Measurements from ENCODE around the gene ZDHHC19. TPM values are rescaled to one million over a fixed set of nuclear protein-coding genes. Genes with fewer than 3 reads are reported as not detected.

Gene ZDHHC19
- total and polyA plus RNA-seq, 5 donors from 2014 or later = not detected

GRCh38 chr3:196194542-196194915 lies 16.7 kb downstream of the ZDHHC19 start:
- no peaks in the 10 kb centered on the region for H3K9me3 Mint-ChIP-seq
- DNase-seq (no peak), ATAC-seq (ENCODE audit: low read depth in 2 of 2) (no peak)
- Histone ChIP-seq H3K4me3 (ENCODE audit: low read depth, low read length) (no peak overlapping the region), H3K27ac (ENCODE audit: insufficient read depth, low read length, poor library complexity, severe bottlenecking) (no peak overlapping the region), H3K36me3 (ENCODE audit: control insufficient read depth, insufficient read depth, low read length) (no peaks in the 10 kb centered on the region), H3K27me3 (ENCODE audit: control insufficient read depth, insufficient read depth, low read length) (no peaks in the 10 kb centered on the region), H3K9me3 (ENCODE audit: control insufficient read depth in 2 of 2, low read length in 2 of 2) (no peaks in the 10 kb centered on the region), H3K4me1 (ENCODE audit: control insufficient read depth, insufficient read depth, low read length, poor library complexity, severe bottlenecking) (peaks cover 46% of the 10 kb centered on the region)
- no peaks in the 10 kb centered on the region for H3K27me3 Mint-ChIP-seq
- H3K36me3 Mint-ChIP-seq = no peaks in the 10 kb centered on the region
- peak overlapping the region in 1 of 3 donors; percentile 66 for H3K27ac Mint-ChIP-seq
- no peak overlapping the region for H3K4me3 Mint-ChIP-seq
- H3K4me1 Mint-ChIP-seq = peaks cover 0 to 42% (median 24%) of the 10 kb centered on the region in 4 donors

- Mint-ChIP-seq H3K9me3 (no peaks in the 10 kb centered on the region), H3K27ac (peak overlapping the region in 2 of 3 donors; percentile 97 to 99), H3K36me3 (no peaks in the 10 kb centered on the region), H3K4me3 (peak overlapping the region in 1 of 4 donors; percentile 77), H3K4me1 (peaks cover 0 to 43% (median 25%) of the 10 kb centered on the region in 4 donors), H3K27me3 (no peaks in the 10 kb centered on the region)
- peak overlapping the region; percentile 93 for H3K27ac ChIP-seq (ENCODE audit: insufficient read depth, low read length, poor library complexity, severe bottlenecking)
- no peaks in the 10 kb centered on the region for H3K9me3 ChIP-seq (ENCODE audit: control insufficient read depth in 2 of 2, low read length in 2 of 2)
- H3K27me3 ChIP-seq (ENCODE audit: control insufficient read depth, insufficient read depth, low read length) = no peaks in the 10 kb centered on the region
- H3K4me1 ChIP-seq (ENCODE audit: control insufficient read depth, insufficient read depth, low read length, poor library complexity, severe bottlenecking) = peaks cover 46% of the 10 kb centered on the region
- H3K4me3 ChIP-seq (ENCODE audit: low read depth, low read length) = no peak overlapping the region
- no peak for ATAC-seq (ENCODE audit: low read depth in 2 of 2)
- no peak for DNase-seq
- no peaks in the 10 kb centered on the region for H3K36me3 ChIP-seq (ENCODE audit: control insufficient read depth, insufficient read depth, low read length)
These were observed 17.3 kb downstream of the ZDHHC19 start for GRCh38 chr3:196193736-196194541.

GRCh38 chr3:196193133-196193735 lies 18.0 kb downstream of the ZDHHC19 start:
- no peaks in the 10 kb centered on the region for H3K27me3 ChIP-seq (ENCODE audit: control insufficient read depth, insufficient read depth, low read length)
- peaks cover 46% of the 10 kb centered on the region for H3K4me1 ChIP-seq (ENCODE audit: control insufficient read depth, insufficient read depth, low read length, poor library complexity, severe bottlenecking)
- Mint-ChIP-seq H3K27me3 (no peaks in the 10 kb centered on the region), H3K36me3 (no peaks in the 10 kb centered on the region), H3K4me1 (peaks cover 0 to 45% (median 27%) of the 10 kb centered on the region in 4 donors), H3K9me3 (no peaks in the 10 kb centered on the region), H3K4me3 (peak overlapping the region in 3 of 4 donors; percentile 7 to 77 (median 41)), H3K27ac (peak overlapping the region; percentile 94 to 99 (median 97))
- no peaks in the 10 kb centered on the region for H3K36me3 ChIP-seq (ENCODE audit: control insufficient read depth, insufficient read depth, low read length)
- peak overlapping the region; percentile 93 for H3K27ac ChIP-seq (ENCODE audit: insufficient read depth, low read length, poor library complexity, severe bottlenecking)
- DNase-seq (no peak), ATAC-seq (ENCODE audit: low read depth in 2 of 2) (no peak)
- no peaks in the 10 kb centered on the region for H3K9me3 ChIP-seq (ENCODE audit: control insufficient read depth in 2 of 2, low read length in 2 of 2)
- H3K4me3 ChIP-seq (ENCODE audit: low read depth, low read length) = no peak overlapping the region

- peak overlapping the region; percentile 26 for H3K4me3 ChIP-seq (ENCODE audit: low read depth, low read length)
- peak overlapping the region; percentile 44 to 77 (median 60) for H3K4me3 Mint-ChIP-seq
- peak in 1 of 2 donors; percentile 23 for ATAC-seq (ENCODE audit: low read depth in 2 of 2)
- peak in 1 of 3 donors; percentile 52 for DNase-seq
- no peaks in the 10 kb centered on the region for H3K27me3 Mint-ChIP-seq
- peaks cover 46% of the 10 kb centered on the region for H3K4me1 ChIP-seq (ENCODE audit: control insufficient read depth, insufficient read depth, low read length, poor library complexity, severe bottlenecking)
- H3K9me3 ChIP-seq (ENCODE audit: control insufficient read depth in 2 of 2, low read length in 2 of 2) = no peaks in the 10 kb centered on the region
- no peaks in the 10 kb centered on the region for H3K27me3 ChIP-seq (ENCODE audit: control insufficient read depth, insufficient read depth, low read length)
- peak overlapping the region; percentile 94 to 99 (median 97) for H3K27ac Mint-ChIP-seq
- H3K36me3 Mint-ChIP-seq = no peaks in the 10 kb centered on the region
- H3K27ac ChIP-seq (ENCODE audit: insufficient read depth, low read length, poor library complexity, severe bottlenecking) = peak overlapping the region; percentile 93
- H3K9me3 Mint-ChIP-seq = no peaks in the 10 kb centered on the region
- peaks cover 0 to 49% (median 27%) of the 10 kb centered on the region in 4 donors for H3K4me1 Mint-ChIP-seq
- no peaks in the 10 kb centered on the region for H3K36me3 ChIP-seq (ENCODE audit: control insufficient read depth, insufficient read depth, low read length)
These were observed 18.6 kb downstream of the ZDHHC19 start for GRCh38 chr3:196192524-196193051.

GRCh38 chr3:196192036-196192523 lies 19.1 kb downstream of the ZDHHC19 start:
- Mint-ChIP-seq H3K4me1 (peaks cover 0 to 52% (median 30%) of the 10 kb centered on the region in 4 donors), H3K27me3 (no peaks in the 10 kb centered on the region), H3K4me3 (peak overlapping the region; percentile 44 to 80 (median 64)), H3K27ac (peak overlapping the region; percentile 94 to 99 (median 97)), H3K36me3 (no peaks in the 10 kb centered on the region), H3K9me3 (no peaks in the 10 kb centered on the region)
- peaks cover 50% of the 10 kb centered on the region for H3K4me1 ChIP-seq (ENCODE audit: control insufficient read depth, insufficient read depth, low read length, poor library complexity, severe bottlenecking)
- H3K36me3 ChIP-seq (ENCODE audit: control insufficient read depth, insufficient read depth, low read length) = no peaks in the 10 kb centered on the region
- peak; percentile 23 to 29 for ATAC-seq (ENCODE audit: low read depth in 2 of 2)
- DNase-seq = peak; percentile 44 to 82 (median 53)
- H3K27ac ChIP-seq (ENCODE audit: insufficient read depth, low read length, poor library complexity, severe bottlenecking) = peak overlapping the region; percentile 93
- no peaks in the 10 kb centered on the region for H3K27me3 ChIP-seq (ENCODE audit: control insufficient read depth, insufficient read depth, low read length)
- H3K9me3 ChIP-seq (ENCODE audit: control insufficient read depth in 2 of 2, low read length in 2 of 2) = no peaks in the 10 kb centered on the region
- H3K4me3 ChIP-seq (ENCODE audit: low read depth, low read length) = peak overlapping the region; percentile 26

- H3K27ac Mint-ChIP-seq = peak overlapping the region in 1 of 3 donors; percentile 67
These were observed 21.4 kb downstream of the ZDHHC19 start for GRCh38 chr3:196189566-196190347.

More at GRCh38 chr3:196189566-196190347, 21.4 kb downstream of the ZDHHC19 start:
- no peak for ATAC-seq (ENCODE audit: low read depth in 2 of 2)
- no peak overlapping the region for H3K4me3 Mint-ChIP-seq
- no peaks in the 10 kb centered on the region for H3K9me3 ChIP-seq (ENCODE audit: control insufficient read depth in 2 of 2, low read length in 2 of 2)
- no peaks in the 10 kb centered on the region for H3K27me3 Mint-ChIP-seq
- H3K36me3 ChIP-seq (ENCODE audit: control insufficient read depth, insufficient read depth, low read length) = no peaks in the 10 kb centered on the region
- H3K27me3 ChIP-seq (ENCODE audit: control insufficient read depth, insufficient read depth, low read length) = no peaks in the 10 kb centered on the region
- no peak overlapping the region for H3K4me3 ChIP-seq (ENCODE audit: low read depth, low read length)
- no peaks in the 10 kb centered on the region for H3K36me3 Mint-ChIP-seq
- H3K4me1 ChIP-seq (ENCODE audit: control insufficient read depth, insufficient read depth, low read length, poor library complexity, severe bottlenecking) = peaks cover 46% of the 10 kb centered on the region
- H3K4me1 Mint-ChIP-seq = peaks cover 0 to 51% (median 30%) of the 10 kb centered on the region in 4 donors
- no peaks in the 10 kb centered on the region for H3K9me3 Mint-ChIP-seq
- DNase-seq = no peak
- H3K27ac ChIP-seq (ENCODE audit: insufficient read depth, low read length, poor library complexity, severe bottlenecking) = no peak overlapping the region
